GM12875 (cell line): ENCODE data around the gene PIGM.
A peak's percentile ranks its signal among the peaks of the same experiment; 100 is the strongest.

Experiments used
- H3K4me3 ChIP-seq: one replicate; pipeline ENCODE4 v1.5.1; 2011; ENCODE audit warnings: low read depth, low read length, control low read depth
- CTCF ChIP-seq: IDR thresholded peaks from 2 replicates; pipeline ENCODE4 v1.5.1; 2011; ENCODE audit warnings: low read depth, mild to moderate bottlenecking, control low read depth, inconsistent platforms, low read length, moderate library complexity, borderline replicate concordance; ENCODE audit not compliant: insufficient read depth

The PIGM gene

DNA sequence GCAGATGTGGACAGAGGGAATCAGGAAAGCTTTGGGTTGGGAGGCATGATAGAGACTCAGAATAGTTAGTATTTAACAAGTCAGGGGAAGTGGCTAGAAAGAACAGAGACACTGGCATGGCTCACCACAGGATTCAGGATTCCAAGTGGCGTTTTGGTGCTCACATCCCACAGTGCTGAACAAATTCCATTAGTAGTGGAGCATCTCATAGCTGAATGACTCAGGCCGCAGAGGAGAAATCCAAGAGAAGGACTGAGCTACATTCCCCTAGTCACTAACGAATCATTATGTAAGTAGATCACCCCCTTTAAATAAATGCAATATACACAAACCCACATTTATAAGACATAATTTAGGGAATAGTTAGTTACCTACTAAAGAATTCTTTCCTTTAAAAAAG is 44.5 kb upstream of the PIGM start:
- no peak for TF ChIP-seq CTCF
- H3K4me3 ChIP-seq = no peak overlapping the region

- no peak for TF ChIP-seq CTCF
- no peak overlapping the region for H3K4me3 ChIP-seq
Measured at GRCh38 chr1:160075836-160076235, 44.0 kb upstream of the PIGM start.

GRCh38 chr1:160074865-160075264 is 43.1 kb upstream of the PIGM start:
- no peak overlapping the region for H3K4me3 ChIP-seq
- no peak for TF ChIP-seq CTCF

DNA sequence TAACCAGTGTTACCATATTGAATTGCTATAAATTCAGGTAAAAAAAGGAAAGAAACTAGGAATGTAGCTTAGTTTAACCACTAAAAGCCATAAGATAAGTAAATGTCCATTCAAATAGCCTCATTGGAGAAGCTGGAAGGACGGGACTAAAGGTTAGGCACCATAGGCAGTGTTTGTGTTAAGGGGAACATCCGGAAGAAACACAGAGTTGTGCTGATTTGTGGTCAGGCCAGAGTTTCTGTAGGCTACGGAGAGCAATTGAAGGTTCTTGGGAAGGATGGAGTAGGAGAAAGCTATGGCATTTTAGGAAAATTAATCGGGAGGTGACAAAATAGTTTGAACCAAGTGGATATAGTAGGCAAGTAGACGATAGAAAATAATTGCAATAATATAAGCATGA is 39.5 kb upstream of the PIGM start:
- H3K4me3 ChIP-seq = no peak overlapping the region
- TF ChIP-seq CTCF = no peak

DNA sequence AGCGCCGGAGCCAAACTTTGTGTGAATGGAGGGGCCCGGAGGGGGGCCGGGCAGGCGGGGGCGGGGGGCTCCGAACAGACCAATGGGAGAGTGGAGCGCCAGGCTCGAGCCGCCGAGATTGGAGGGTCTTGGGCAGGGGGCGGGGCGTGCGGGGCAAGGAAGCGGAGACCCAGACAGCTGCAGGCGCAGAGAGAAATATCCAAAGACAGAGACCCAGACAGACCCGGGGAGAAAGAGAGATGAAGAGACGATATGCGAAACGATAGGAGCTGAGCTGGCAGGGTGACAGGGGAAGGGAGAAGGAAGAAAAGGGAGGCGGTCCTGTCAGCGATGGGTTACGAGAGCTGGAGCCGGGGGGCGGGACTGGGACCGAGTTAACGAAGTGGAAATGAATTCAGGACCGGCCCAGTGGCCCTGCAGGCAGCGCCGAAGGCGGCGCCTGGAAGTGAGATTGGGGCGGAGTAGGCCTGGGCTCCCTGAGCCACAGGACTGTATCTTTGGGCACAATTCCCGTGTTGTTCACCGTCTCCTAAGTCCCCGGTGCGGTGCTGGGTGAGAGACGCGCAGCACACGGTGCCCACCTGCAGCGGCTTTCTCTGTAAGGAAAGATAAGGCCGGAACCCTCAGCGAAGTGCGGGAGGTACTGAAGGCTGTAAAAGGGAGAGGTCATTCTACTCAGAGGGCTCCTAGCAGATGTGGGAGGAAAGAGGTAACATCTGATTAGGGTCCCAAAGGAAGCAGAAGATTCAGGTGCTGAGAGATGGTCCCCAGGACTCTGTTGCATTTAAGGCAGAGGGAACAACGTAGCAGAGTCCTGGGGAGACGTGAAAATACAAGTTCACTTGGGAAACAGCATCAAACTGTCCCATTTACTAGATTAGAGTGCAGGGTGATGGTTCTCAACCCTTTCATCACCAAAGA is 38.7 kb upstream of the PIGM start:
- no peak for TF ChIP-seq CTCF
- peak overlapping the region; percentile 33 for H3K4me3 ChIP-seq

DNA sequence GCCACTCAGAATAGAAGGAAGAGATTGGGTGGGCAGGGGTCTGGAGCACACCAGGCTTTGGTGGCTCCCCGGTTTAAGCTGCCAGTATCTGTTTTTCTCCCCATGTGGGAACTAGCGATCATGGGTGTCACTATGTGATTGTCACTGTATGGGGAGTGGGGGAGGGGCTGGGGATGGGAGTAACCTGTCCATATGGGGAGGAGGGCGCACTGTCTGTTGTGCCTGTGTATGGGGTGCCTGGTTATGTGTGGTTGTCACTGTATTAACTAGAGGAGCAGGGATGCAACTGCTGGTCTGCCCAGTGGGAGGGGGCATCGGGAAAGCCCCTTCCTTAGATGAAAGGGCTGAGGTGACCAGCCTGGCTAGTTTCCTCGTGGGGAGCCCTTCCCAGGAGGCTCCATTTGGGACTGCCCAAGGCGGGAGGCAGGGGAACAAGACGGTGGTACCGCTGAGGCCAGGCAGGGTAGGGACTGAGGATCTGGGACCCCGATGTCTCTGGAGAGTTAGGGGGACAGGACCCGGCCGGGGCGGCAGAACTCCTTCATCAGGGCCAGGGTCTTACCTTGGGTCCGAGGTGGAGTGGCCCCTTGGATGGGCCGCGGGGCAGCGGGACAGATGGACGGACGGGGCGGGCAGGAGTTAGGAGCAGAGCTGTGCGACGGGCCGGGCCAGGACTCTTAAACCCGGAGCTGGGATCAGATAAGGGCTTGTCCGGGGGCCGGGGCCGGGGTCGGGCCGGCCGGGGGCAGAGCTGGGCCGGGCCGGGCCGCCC is 37.9 kb upstream of the PIGM start, which contains the start of gene KCNJ10:
Gene KCNJ10, minus strand, starts transcription at position 701 of the 772 bp plus-strand sequence. CDS start 27,628 bp downstream, outside the sequence.
- peak within 1 kb of the TSS; percentile 33 for H3K4me3 ChIP-seq
- TF ChIP-seq CTCF = no peak

DNA sequence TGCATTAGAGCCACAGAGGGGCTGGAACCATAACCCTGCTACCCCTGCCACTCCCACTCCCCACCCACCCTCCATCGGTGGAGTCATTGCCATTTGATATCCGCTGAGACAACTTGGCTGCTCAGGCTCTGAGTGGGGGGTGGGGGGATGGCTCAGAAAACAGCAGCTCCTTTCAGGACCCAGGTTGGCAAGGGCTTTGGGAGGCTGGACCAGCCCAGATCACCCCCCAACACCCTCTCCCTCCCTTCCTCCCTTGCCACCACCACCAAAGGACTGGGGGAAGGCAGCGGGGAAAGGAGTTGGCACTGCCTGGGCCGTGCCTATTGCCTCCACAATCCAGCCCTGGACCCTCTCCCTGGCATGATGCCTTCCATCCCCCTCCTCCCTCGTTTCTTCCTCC is 36.4 kb upstream of the PIGM start:
- H3K4me3 ChIP-seq = no peak overlapping the region
- TF ChIP-seq CTCF = no peak
